Activated naive CD4-positive, alpha-beta T cell treated with anti-CD3 and anti-CD28 coated beads, Interleukin-2, amount 50 U/mL, for 24 hours (primary cell): ENCODE measurements around the gene ARL13B.

Experiments used
- H3K27ac Mint-ChIP-seq: one replicate; pipeline ENCODE4 v1.8.0; 2021; ENCODE audit warnings: mild to moderate bottlenecking, mixed read lengths
- H3K27me3 Mint-ChIP-seq: one replicate; pipeline ENCODE4 v1.8.0; 2021; ENCODE audit warnings: mixed read lengths
- H3K36me3 Mint-ChIP-seq: one replicate; pipeline ENCODE4 v1.8.0; 2021; ENCODE audit warnings: mixed read lengths
- H3K4me1 Mint-ChIP-seq: one replicate; pipeline ENCODE4 v1.8.0; 2021; ENCODE audit warnings: mixed read lengths
- H3K4me3 Mint-ChIP-seq: one replicate; pipeline ENCODE4 v1.8.0; 2021; ENCODE audit warnings: mild to moderate bottlenecking, mixed read lengths
- H3K9me3 Mint-ChIP-seq: one replicate; pipeline ENCODE4 v1.8.0; 2021; ENCODE audit warnings: mixed read lengths

ARL13B gene

GRCh38 chr3:93984618-93985017 is 4.7 kb downstream of the ARL13B start:
- no peaks in the 10 kb centered on the region for H3K9me3 Mint-ChIP-seq
- peaks cover 19% of the 10 kb centered on the region for H3K4me1 Mint-ChIP-seq
- no peak overlapping the region for H3K27ac Mint-ChIP-seq
- no peak overlapping the region for H3K4me3 Mint-ChIP-seq
- no peaks in the 10 kb centered on the region for H3K27me3 Mint-ChIP-seq
- peaks cover 2% of the 10 kb centered on the region for H3K36me3 Mint-ChIP-seq

DNA sequence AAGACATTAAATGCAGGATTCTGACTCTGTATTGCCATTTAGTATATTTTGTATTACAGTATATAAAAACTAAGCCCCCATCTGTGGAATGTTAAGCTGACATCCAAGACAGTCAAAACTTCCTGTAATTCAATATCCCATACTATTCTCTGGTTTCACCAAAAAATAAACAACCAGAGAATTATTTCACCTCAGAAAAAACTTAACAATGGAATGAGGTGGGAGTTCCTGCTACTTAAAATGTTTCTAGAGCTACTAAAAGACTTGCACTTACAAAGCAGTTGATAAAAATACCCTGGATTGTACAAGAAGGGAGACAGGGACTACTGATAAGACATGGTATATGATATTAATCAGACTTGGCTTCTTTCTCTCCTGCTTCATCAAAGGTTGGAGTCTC is 8.3 kb downstream of the ARL13B start:
- Mint-ChIP-seq H3K36me3 (peaks cover 2% of the 10 kb centered on the region), H3K4me1 (no peaks in the 10 kb centered on the region), H3K27ac (no peak overlapping the region), H3K27me3 (no peaks in the 10 kb centered on the region), H3K9me3 (no peaks in the 10 kb centered on the region), H3K4me3 (no peak overlapping the region)

DNA sequence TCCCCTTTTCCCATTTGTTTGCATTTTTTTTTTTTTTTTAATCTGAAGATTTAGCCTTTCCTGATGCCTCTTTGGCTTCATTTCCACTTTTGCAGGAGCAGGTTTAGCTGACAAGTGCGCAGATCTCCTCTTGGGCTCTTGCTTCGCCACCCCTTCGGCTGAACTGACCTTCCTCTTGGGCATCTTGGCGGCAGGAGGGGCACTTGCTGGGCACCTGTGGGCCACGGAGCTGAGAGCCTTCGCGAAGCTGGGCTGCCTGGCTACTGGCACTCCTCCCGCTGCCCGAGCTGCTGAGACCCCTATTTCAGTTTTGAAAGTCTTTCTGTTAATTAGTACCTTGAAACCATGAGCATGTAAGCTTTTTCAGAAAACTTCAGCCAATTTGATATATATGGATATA is 8.8 kb downstream of the ARL13B start:
- peaks cover 2% of the 10 kb centered on the region for H3K36me3 Mint-ChIP-seq
- no peaks in the 10 kb centered on the region for H3K4me1 Mint-ChIP-seq
- no peak overlapping the region for H3K4me3 Mint-ChIP-seq
- no peak overlapping the region for H3K27ac Mint-ChIP-seq
- H3K27me3 Mint-ChIP-seq, result no peaks in the 10 kb centered on the region
- no peaks in the 10 kb centered on the region for H3K9me3 Mint-ChIP-seq

GRCh38 chr3:93989241-93989640 is 9.3 kb downstream of the ARL13B start:
- no peak overlapping the region for H3K4me3 Mint-ChIP-seq
- no peaks in the 10 kb centered on the region for H3K4me1 Mint-ChIP-seq
- H3K9me3 Mint-ChIP-seq, result no peaks in the 10 kb centered on the region
- H3K27ac Mint-ChIP-seq, result no peak overlapping the region
- peaks cover 2% of the 10 kb centered on the region for H3K36me3 Mint-ChIP-seq
- no peaks in the 10 kb centered on the region for H3K27me3 Mint-ChIP-seq

DNA sequence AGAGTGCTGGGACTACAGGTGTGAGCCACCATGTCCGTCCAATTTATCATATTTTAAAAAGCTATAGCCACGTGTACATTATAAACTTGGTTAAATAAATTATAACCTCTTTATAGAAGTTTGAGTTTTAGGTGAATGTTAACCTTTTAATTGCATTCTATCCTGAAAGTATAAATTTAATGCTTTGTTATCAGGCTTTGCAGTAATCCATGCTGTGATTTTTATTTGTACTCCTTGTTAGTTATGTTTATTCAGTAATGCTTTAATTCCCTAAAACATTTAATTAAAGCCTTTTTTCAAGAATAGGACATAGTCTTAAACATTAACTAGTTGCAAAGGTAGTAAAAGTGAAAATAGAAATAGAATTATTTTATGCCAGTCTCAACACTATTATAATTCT is 11.7 kb downstream of the ARL13B start:
- H3K27ac Mint-ChIP-seq, result no peak overlapping the region
- no peaks in the 10 kb centered on the region for H3K27me3 Mint-ChIP-seq
- no peaks in the 10 kb centered on the region for H3K9me3 Mint-ChIP-seq
- peaks cover 2% of the 10 kb centered on the region for H3K36me3 Mint-ChIP-seq
- no peaks in the 10 kb centered on the region for H3K4me1 Mint-ChIP-seq
- no peak overlapping the region for H3K4me3 Mint-ChIP-seq

DNA sequence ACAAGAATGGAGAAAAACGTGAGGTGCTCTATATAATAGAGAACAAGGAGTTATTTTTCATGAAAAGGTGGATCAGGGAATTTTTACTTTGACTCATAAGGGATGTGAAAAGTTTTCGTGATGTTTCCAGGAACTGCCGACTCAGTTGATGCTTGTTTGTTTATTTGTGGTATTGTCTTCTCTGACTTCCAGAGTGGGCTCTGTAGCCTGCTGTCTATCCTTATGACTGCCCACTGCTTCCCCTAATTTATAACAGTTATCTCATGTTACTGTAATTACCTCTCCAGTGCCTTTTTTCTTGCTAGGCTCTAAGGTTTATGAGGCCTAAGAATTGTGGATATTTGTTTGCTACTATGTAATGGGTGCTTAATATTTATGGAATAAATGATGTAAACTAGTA is 12.3 kb downstream of the ARL13B start:
- H3K36me3 Mint-ChIP-seq, result peaks cover 2% of the 10 kb centered on the region
- no peak overlapping the region for H3K27ac Mint-ChIP-seq
- no peak overlapping the region for H3K4me3 Mint-ChIP-seq
- H3K4me1 Mint-ChIP-seq, result no peaks in the 10 kb centered on the region
- no peaks in the 10 kb centered on the region for H3K27me3 Mint-ChIP-seq
- no peaks in the 10 kb centered on the region for H3K9me3 Mint-ChIP-seq

DNA sequence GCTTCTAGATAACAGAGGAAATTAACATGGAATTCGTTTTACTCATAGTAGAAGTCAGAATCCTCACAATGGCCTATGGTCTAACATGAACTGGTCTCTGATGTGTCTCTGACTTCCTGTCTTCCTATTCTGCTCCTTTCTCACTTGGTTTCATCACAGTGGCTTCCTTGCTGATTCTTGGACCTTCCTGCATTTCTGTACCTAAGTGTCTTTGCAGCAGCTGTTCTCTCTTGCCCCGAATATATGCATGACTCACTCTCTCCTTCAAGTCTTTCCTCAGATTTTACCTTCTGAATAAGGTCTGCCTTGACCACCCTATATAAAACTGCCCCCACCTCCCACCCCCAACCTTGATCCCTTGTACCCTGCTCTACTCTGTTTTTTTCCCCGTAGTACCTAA is 14.1 kb downstream of the ARL13B start:
- H3K4me3 Mint-ChIP-seq, result no peak overlapping the region
- H3K36me3 Mint-ChIP-seq, result peaks cover 2% of the 10 kb centered on the region
- H3K27ac Mint-ChIP-seq, result no peak overlapping the region
- H3K9me3 Mint-ChIP-seq, result no peaks in the 10 kb centered on the region
- H3K27me3 Mint-ChIP-seq, result no peaks in the 10 kb centered on the region
- no peaks in the 10 kb centered on the region for H3K4me1 Mint-ChIP-seq

- no peaks in the 10 kb centered on the region for H3K27me3 Mint-ChIP-seq
- no peak overlapping the region for H3K27ac Mint-ChIP-seq
- peaks cover 5% of the 10 kb centered on the region for H3K4me1 Mint-ChIP-seq
- no peaks in the 10 kb centered on the region for H3K9me3 Mint-ChIP-seq
- no peak overlapping the region for H3K4me3 Mint-ChIP-seq
- peaks cover 2% of the 10 kb centered on the region for H3K36me3 Mint-ChIP-seq
Observed at GRCh38 chr3:94001191-94001590, 21.2 kb downstream of the ARL13B start.

GRCh38 chr3:94001827-94002495 is 22.0 kb downstream of the ARL13B start:
- Mint-ChIP-seq H3K4me3 (no peak overlapping the region), H3K27me3 (no peaks in the 10 kb centered on the region), H3K4me1 (peaks cover 5% of the 10 kb centered on the region), H3K27ac (no peak overlapping the region), H3K9me3 (no peaks in the 10 kb centered on the region), H3K36me3 (peaks cover 2% of the 10 kb centered on the region)

GRCh38 chr3:94004301-94004910 is 24.5 kb downstream of the ARL13B start:
- Mint-ChIP-seq H3K9me3 (no peaks in the 10 kb centered on the region), H3K27ac (no peak overlapping the region), H3K4me3 (peak overlapping the region; percentile 72), H3K36me3 (no peaks in the 10 kb centered on the region), H3K27me3 (no peaks in the 10 kb centered on the region), H3K4me1 (peaks cover 5% of the 10 kb centered on the region)

- Mint-ChIP-seq H3K27ac (no peak overlapping the region), H3K4me1 (peaks cover 29% of the 10 kb centered on the region), H3K27me3 (no peaks in the 10 kb centered on the region), H3K9me3 (no peaks in the 10 kb centered on the region), H3K4me3 (no peak overlapping the region), H3K36me3 (peaks cover 4% of the 10 kb centered on the region)
Observed at GRCh38 chr3:94008253-94008652, 28.3 kb downstream of the ARL13B start.

- Mint-ChIP-seq H3K4me3 (no peak overlapping the region), H3K27ac (no peak overlapping the region)
Observed at GRCh38 chr3:94009608-94010007, 29.7 kb downstream of the ARL13B start.

GRCh38 chr3:94011233-94011711 is 31.3 kb downstream of the ARL13B start:
- H3K36me3 Mint-ChIP-seq, result peaks cover 4% of the 10 kb centered on the region
- peaks cover 34% of the 10 kb centered on the region for H3K4me1 Mint-ChIP-seq
- peak overlapping the region; percentile 1 for H3K27ac Mint-ChIP-seq
- no peaks in the 10 kb centered on the region for H3K9me3 Mint-ChIP-seq
- H3K4me3 Mint-ChIP-seq, result no peak overlapping the region
- no peaks in the 10 kb centered on the region for H3K27me3 Mint-ChIP-seq

More at GRCh38 chr3:94009608-94010007, 29.7 kb downstream of the ARL13B start:
- Mint-ChIP-seq H3K4me1 (peaks cover 28% of the 10 kb centered on the region), H3K27me3 (no peaks in the 10 kb centered on the region), H3K36me3 (peaks cover 4% of the 10 kb centered on the region), H3K9me3 (no peaks in the 10 kb centered on the region)

DNA sequence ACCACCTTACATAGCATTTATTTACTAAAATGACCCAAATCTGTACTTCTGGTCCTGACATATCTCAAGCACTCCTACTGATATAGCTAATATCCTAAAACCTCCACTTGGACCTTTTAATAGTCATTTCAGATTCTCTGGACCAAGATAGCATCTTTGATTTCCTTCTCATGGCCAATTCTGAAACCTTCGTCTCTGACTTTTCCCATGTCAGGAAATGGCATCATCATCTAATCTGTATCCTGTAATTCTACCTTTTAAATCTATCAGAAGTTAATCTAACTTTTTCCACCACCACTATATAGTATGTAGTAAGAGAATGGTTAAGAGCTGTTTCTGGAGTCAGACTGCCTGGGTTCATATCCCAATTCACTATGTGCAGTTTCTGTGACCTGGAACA is 32.2 kb downstream of the ARL13B start:
- Mint-ChIP-seq H3K4me1 (peaks cover 34% of the 10 kb centered on the region), H3K27ac (peak overlapping the region; percentile 36), H3K4me3 (no peak overlapping the region), H3K36me3 (peaks cover 4% of the 10 kb centered on the region), H3K27me3 (no peaks in the 10 kb centered on the region), H3K9me3 (no peaks in the 10 kb centered on the region)

DNA sequence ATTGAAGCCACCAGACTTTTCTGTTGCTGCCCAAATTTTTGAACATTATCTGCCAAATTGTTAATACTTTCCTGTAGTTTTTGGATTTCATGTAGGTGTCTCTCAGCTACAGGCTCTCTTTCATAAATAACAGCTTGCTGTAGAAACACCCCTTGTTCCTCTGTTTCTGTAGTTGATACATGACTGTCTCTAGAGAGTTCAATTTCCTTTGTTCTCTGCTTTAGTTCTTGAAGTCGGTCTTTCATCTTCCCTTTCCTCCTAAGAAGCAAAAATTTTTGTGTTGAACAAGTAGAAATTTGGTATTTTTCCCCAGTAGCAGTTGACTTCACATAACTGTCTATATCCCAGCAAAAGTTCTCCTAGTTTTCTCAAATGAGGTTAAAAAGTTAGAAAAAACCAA is 35.1 kb downstream of the ARL13B start:
- peaks cover 5% of the 10 kb centered on the region for H3K36me3 Mint-ChIP-seq
- peak overlapping the region; percentile 48 for H3K27ac Mint-ChIP-seq
- H3K4me1 Mint-ChIP-seq, result peaks cover 34% of the 10 kb centered on the region
- no peak overlapping the region for H3K4me3 Mint-ChIP-seq
- no peaks in the 10 kb centered on the region for H3K9me3 Mint-ChIP-seq
- no peaks in the 10 kb centered on the region for H3K27me3 Mint-ChIP-seq

DNA sequence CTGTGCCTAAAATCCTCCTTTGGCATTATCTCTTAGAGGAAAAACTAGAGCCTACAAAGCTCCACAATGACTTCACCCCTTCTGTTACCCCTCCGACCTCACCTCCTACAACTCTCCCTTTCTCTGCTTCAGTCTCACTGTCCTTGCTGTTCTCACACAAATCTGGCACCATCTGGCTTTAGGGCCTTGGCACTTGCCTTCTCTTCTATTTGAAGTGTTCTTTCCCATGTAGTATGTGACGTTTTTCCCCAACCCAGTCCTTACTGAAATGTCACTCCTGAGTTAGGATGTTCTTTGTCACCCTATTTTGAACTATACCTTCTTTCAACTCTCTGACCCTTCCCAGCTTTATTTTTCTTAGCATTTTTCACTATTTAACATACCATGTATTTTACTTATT is 39.7 kb downstream of the ARL13B start:
- H3K4me1 Mint-ChIP-seq, result peaks cover 6% of the 10 kb centered on the region
- no peak overlapping the region for H3K4me3 Mint-ChIP-seq
- H3K27me3 Mint-ChIP-seq, result no peaks in the 10 kb centered on the region
- H3K27ac Mint-ChIP-seq, result no peak overlapping the region
- no peaks in the 10 kb centered on the region for H3K9me3 Mint-ChIP-seq
- H3K36me3 Mint-ChIP-seq, result peaks cover 1% of the 10 kb centered on the region
